ENCODE data around the gene GDPD3. TPM values are rescaled to one million over a fixed set of nuclear protein-coding genes. Genes with fewer than 3 reads are reported as not detected.
A peak's percentile ranks its signal among the peaks of the same experiment; 100 is the strongest.
"Not testable (repeated sequence)": the region's sequence is repeated elsewhere in the genome, so short reads cannot be mapped to it uniquely, and the experiment has no call there.

Gene GDPD3
- total RNA-seq, 6 experiments from 2014 or later, result 1.5 to 3.0 (median 2.3) TPM

GRCh38 chr16:30136971-30137605 is 23.8 kb upstream of the GDPD3 start:
- Mint-ChIP-seq H3K27me3 (ENCODE audit: insufficient read depth) (peaks cover 29% of the 10 kb centered on the region), H3K9me3 (no peaks in the 10 kb centered on the region), H3K4me1 (ENCODE audit: low read depth) (no peaks in the 10 kb centered on the region; the same call in 1 of the 2 replicates), H3K4me3 (peak overlapping the region; percentile 17; the same call in 1 of the 2 replicates), H3K36me3 (ENCODE audit: low read depth) (no peaks in the 10 kb centered on the region), H3K27ac (no peak overlapping the region)
- TF ChIP-seq CTCF (IDR thresholded peaks at IDR 0.05), result no peak
- DNase-seq, result no peak

DNA sequence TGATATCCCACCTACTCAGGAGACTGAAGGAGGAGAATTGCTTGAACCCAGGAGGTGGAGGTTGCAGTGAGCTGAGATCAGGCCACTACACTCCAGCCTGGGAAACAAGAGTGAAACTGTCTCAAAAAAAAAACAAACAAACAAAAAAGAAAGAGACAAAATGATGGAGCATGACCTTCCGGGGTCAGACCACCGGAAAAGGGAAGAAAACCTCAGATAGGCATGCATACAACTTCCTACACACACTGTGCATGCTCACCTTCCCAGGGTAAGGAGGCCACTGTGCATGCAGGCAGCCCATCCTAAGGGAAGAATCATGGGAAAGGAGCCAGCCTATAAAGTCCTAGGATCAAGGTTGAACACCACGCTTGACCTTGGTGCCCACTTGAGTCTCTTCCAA is 19.3 kb upstream of the GDPD3 start:
- Mint-ChIP-seq H3K4me3 (no peak overlapping the region), H3K36me3 (ENCODE audit: low read depth) (no peaks in the 10 kb centered on the region), H3K9me3 (no peaks in the 10 kb centered on the region), H3K27me3 (ENCODE audit: insufficient read depth) (peaks cover 22% of the 10 kb centered on the region), H3K4me1 (ENCODE audit: low read depth) (no peaks in the 10 kb centered on the region; the same call in 1 of the 2 replicates), H3K27ac (no peak overlapping the region)
- TF ChIP-seq CTCF (IDR thresholded peaks at IDR 0.05), result no peak
- DNase-seq, result no peak

- H3K27me3 Mint-ChIP-seq (ENCODE audit: insufficient read depth), result peaks cover 22% of the 10 kb centered on the region
- no peak for DNase-seq
- no peaks in the 10 kb centered on the region for H3K4me1 Mint-ChIP-seq (ENCODE audit: low read depth)
- H3K4me3 Mint-ChIP-seq, result no peak overlapping the region
- no peak overlapping the region for H3K27ac Mint-ChIP-seq
- H3K9me3 Mint-ChIP-seq, result no peaks in the 10 kb centered on the region
- no peak for TF ChIP-seq CTCF (IDR thresholded peaks at IDR 0.05)
- no peaks in the 10 kb centered on the region for H3K36me3 Mint-ChIP-seq (ENCODE audit: low read depth)
Measured at GRCh38 chr16:30131869-30132475, 18.6 kb upstream of the GDPD3 start.

DNA sequence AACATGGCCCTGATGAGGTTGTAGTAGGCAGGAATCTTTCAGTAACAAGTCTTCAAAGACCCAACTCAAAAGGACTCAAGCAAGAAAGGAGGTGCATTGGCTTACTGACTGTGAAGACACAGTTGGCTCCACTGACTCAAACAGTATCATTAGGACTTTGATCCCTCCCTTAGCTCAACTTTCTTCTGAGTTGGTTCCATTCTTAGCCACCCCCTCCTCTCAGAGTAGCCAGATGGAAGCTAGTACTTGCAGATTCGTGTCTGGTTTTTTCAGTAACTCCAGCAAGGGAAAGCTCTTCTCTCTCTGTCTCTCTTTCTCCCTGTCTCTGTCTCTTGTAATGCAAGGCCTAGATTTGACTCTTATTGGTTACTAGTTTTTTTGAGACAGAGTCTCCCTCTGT is 14.7 kb upstream of the GDPD3 start:
- peaks cover 11% of the 10 kb centered on the region for H3K4me1 Mint-ChIP-seq (ENCODE audit: low read depth)
- H3K27ac Mint-ChIP-seq, result no peak overlapping the region
- H3K4me3 Mint-ChIP-seq, result no peak overlapping the region
- no peaks in the 10 kb centered on the region for H3K9me3 Mint-ChIP-seq
- H3K36me3 Mint-ChIP-seq (ENCODE audit: low read depth), result no peaks in the 10 kb centered on the region
- no peak for DNase-seq
- no peak for TF ChIP-seq CTCF (IDR thresholded peaks at IDR 0.05)
- H3K27me3 Mint-ChIP-seq (ENCODE audit: insufficient read depth), result peaks cover 4% of the 10 kb centered on the region; the same call in 1 of the 2 replicates

- H3K27me3 Mint-ChIP-seq (ENCODE audit: insufficient read depth); H3K4me3 Mint-ChIP-seq; H3K9me3 Mint-ChIP-seq; H3K27ac Mint-ChIP-seq; DNase-seq; H3K36me3 Mint-ChIP-seq (ENCODE audit: low read depth): not testable (repeated sequence)
- H3K4me1 Mint-ChIP-seq (ENCODE audit: low read depth), result peaks cover 21% of the 10 kb centered on the region
Measured at GRCh38 chr16:30125690-30126089, 12.4 kb upstream of the GDPD3 start.

DNA sequence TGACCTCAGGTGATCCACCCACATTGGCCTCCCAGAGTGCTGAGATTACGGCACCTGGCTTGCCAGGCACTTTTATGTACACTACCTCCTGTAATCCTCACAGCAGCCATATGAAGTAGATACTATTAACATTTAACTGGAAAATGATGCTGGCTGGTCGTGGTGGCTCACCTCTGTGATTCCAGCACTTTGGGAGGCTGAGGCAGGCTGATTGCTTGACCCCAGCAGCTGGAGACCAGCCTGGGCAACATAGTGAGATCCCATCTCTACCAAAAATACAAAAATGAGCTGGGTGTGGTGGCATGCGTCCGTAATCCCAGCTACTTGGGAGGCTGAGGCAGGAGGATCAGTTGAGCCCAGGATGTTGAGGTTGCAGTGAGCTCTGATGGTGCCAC is 11.6 kb upstream of the GDPD3 start:
- Mint-ChIP-seq H3K4me3 (no peak overlapping the region), H3K9me3 (no peaks in the 10 kb centered on the region), H3K27ac (no peak overlapping the region), H3K36me3 (ENCODE audit: low read depth) (no peaks in the 10 kb centered on the region), H3K27me3 (ENCODE audit: insufficient read depth) (peaks cover 2% of the 10 kb centered on the region; the same call in 1 of the 2 replicates), H3K4me1 (ENCODE audit: low read depth) (peaks cover 21% of the 10 kb centered on the region)
- TF ChIP-seq CTCF (IDR thresholded peaks at IDR 0.05), result no peak
- DNase-seq, result no peak
